ENCODE measurements around the gene ALDOC. TPM values are rescaled to one million over a fixed set of nuclear protein-coding genes. Genes with fewer than 3 reads are reported as not detected.

The ALDOC gene
- total and polyA plus RNA-seq, 12 donors: 122 to 416 (median 282) TPM

- intact Hi-C loops (cut with DNase I): no loop called here
- Histone ChIP-seq H3K36me3 (peaks cover 0 to 82% (median 0%) of the 10 kb centered on the region in 9 donors), H3K4me3 (no peak overlapping the region), H3K4me1 (no peaks in the 10 kb centered on the region), H3K27me3 (no peaks in the 10 kb centered on the region), H3K27ac (no peak overlapping the region), H3K9me3 (no peaks in the 10 kb centered on the region)
- ATAC-seq (no peak), DNase-seq (no peak)
- WGBS, 2 donors: 95 to 98% methylated on average over 2 of the region's 2 CpGs
- TF ChIP-seq CTCF (IDR thresholded peaks at IDR 0.05): no peak
These were observed 5.8 kb upstream of the ALDOC start for GRCh38 chr17:28582513-28582912.

DNA sequence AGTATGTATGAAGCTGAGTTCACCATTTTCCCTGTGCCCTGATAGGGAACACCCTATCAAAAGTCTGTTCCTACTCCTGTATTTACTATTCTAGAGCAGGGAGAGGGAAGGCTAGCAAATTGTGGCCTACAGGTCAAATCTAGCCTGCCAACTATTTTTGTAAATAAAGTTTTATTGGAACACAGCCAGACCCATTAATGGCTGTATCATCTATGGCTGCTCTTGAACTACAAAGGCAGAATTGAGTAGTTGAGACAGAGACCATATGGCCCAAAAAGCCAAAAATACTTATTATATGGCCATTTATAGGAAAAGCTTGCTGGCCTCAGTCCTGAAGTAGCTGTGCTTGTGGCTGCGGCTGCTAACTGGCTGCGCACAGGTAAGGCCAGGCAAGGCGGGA, 4.3 kb upstream of the ALDOC start:
- no peak for TF ChIP-seq CTCF (IDR thresholded peaks at IDR 0.05)
- H3K27me3 ChIP-seq: no peaks in the 10 kb centered on the region
- H3K9me3 ChIP-seq: no peaks in the 10 kb centered on the region
- 99 to 100% methylated on average over 3 of the region's 3 CpGs for WGBS, 2 donors
- peaks cover 0 to 10% (median 6%) of the 10 kb centered on the region in 9 donors for H3K4me1 ChIP-seq
- H3K27ac ChIP-seq: no peak overlapping the region
- H3K36me3 ChIP-seq: peaks cover 0 to 77% (median 0%) of the 10 kb centered on the region in 9 donors
- no peak for DNase-seq
- no peak overlapping the region for H3K4me3 ChIP-seq
- intact Hi-C loops (cut with DNase I): no loop called here
- ATAC-seq: no peak

- Histone ChIP-seq H3K4me1 (peaks cover 0 to 21% (median 11%) of the 10 kb centered on the region in 9 donors), H3K9me3 (no peaks in the 10 kb centered on the region), H3K4me3 (no peak overlapping the region), H3K27ac (no peak overlapping the region), H3K36me3 (peaks cover 0 to 62% (median 0%) of the 10 kb centered on the region in 9 donors), H3K27me3 (no peaks in the 10 kb centered on the region)
- no peak for DNase-seq
- intact Hi-C loops (cut with DNase I): no loop called here
- ATAC-seq: no peak
- no peak for TF ChIP-seq CTCF (IDR thresholded peaks at IDR 0.05)
- WGBS, 2 donors: 90 to 92% methylated on average over 4 of the region's 4 CpGs
These were observed 2.8 kb upstream of the ALDOC start for GRCh38 chr17:28579526-28579925.

DNA sequence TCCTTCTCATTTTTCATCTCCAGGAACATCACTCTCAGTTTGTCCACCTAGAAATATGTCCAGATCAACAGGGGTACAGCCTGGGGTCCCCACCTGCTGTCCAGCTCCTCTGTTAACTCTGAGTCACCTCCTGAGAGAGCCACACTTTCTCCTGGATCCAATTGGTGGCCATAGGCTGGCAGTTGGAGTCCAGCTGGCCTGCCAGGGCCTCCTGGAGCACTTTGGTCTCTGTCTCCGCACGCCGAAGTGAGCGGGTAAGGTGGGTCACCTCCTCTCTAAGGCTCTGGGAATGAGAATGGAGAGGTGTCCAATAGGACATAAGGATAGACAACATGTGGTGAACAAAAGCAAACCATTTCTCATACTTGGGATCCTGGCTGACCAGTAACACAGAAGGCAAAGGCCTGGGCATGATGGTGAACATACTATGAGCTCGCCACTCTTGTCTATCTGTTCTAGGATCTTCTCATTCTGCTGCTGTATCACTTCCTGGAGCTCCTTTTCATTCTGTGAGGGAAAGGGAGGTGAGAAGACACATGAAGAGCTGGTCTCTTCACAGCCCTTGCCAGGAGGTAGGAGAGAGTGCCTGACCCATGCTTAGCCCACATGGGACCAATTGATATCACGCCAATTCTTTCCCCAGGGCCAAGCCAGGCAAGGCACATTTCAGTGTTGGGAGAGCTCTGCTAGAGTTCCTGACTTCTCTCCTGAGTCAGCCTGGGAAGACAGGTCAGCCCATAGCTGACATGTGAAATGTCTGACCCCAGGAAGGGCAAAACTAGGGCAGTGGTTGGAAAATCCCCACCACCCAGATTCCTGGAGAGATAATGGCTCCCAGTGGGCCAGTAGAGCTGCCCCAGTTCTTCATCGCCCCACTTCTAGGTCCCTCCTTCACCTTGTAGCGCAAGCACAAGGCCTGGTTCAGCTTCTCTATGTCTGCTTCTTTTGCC, 1.8 kb upstream of the ALDOC start:
- H3K4me3 ChIP-seq: no peak overlapping the region
- H3K36me3 ChIP-seq: peaks cover 0 to 52% (median 0%) of the 10 kb centered on the region in 9 donors
- H3K4me1 ChIP-seq: peaks cover 0 to 31% (median 19%) of the 10 kb centered on the region in 9 donors
- ATAC-seq (no peak), DNase-seq (no peak)
- H3K9me3 ChIP-seq: no peaks in the 10 kb centered on the region
- TF ChIP-seq CTCF (IDR thresholded peaks at IDR 0.05): no peak
- intact Hi-C loops (cut with DNase I): no loop called here
- no peak overlapping the region for H3K27ac ChIP-seq
- 97 to 98% methylated on average over 8 of the region's 8 CpGs for WGBS, 2 donors
- no peaks in the 10 kb centered on the region for H3K27me3 ChIP-seq
